HL-60 (cell line): ENCODE data around the gene COBL.

Experiments
- CTCF ChIP-seq: IDR thresholded peaks from one replicate; pipeline ENCODE4 v1.5.1; 2011; ENCODE audit warnings: low read length, control low read depth, inconsistent platforms; ENCODE audit not compliant: insufficient read depth
- POLR2AphosphoS5 ChIP-seq: IDR thresholded peaks from 2 replicates; pipeline ENCODE4 v1.6.1; 2012; ENCODE audit warnings: low read depth

GRCh38 chr7:51255036-51255435 is 61.6 kb downstream of the COBL start:
- no peak for TF ChIP-seq POLR2AphosphoS5
- no peak for TF ChIP-seq CTCF
